CD4-positive, alpha-beta T cell treated with Interleukin-15 for 4 hours (primary cell): Measurements from ENCODE around the gene COL4A4.
"Not testable (repeated sequence)": the region's sequence is repeated elsewhere in the genome, so short reads cannot be mapped to it uniquely, and the experiment has no call there.

Experiments used
- DNase-seq: peaks from one replicate; pipeline ENCODE4 v3.0.0-alpha.2; 2020; ENCODE audit warnings: low spot score

The COL4A4 gene

GRCh38 chr2:227115761-227116160, 48.2 kb downstream of the COL4A4 start:
- DNase-seq = no peak

GRCh38 chr2:227106845-227107759, 56.9 kb downstream of the COL4A4 start:
- peak; percentile 32 for DNase-seq

- no peak for DNase-seq
Observed at GRCh38 chr2:227103583-227103982, 60.4 kb downstream of the COL4A4 start.

GRCh38 chr2:227099340-227099739, 64.7 kb downstream of the COL4A4 start:
- DNase-seq = no peak

GRCh38 chr2:227098162-227098515, 65.9 kb downstream of the COL4A4 start:
- DNase-seq = no peak

GRCh38 chr2:227097495-227098161, 66.4 kb downstream of the COL4A4 start:
- no peak for DNase-seq

GRCh38 chr2:227095346-227095745, 68.7 kb downstream of the COL4A4 start:
- no peak for DNase-seq

- DNase-seq = no peak
Observed at GRCh38 chr2:227082286-227082685, 81.7 kb downstream of the COL4A4 start.

- DNase-seq = no peak
Observed at GRCh38 chr2:227079726-227080125, 84.3 kb downstream of the COL4A4 start.

- not testable (repeated sequence) for DNase-seq
Observed at GRCh38 chr2:227065065-227065464, 98.9 kb downstream of the COL4A4 start.

GRCh38 chr2:227058888-227059399, 105.1 kb downstream of the COL4A4 start:
- DNase-seq = no peak

GRCh38 chr2:227057743-227058447, 106.1 kb downstream of the COL4A4 start:
- no peak for DNase-seq

- no peak for DNase-seq
Observed at GRCh38 chr2:227057060-227057459, 106.9 kb downstream of the COL4A4 start.

GRCh38 chr2:227054006-227054405, 110.0 kb downstream of the COL4A4 start:
- no peak for DNase-seq

GRCh38 chr2:227052879-227053278, 111.1 kb downstream of the COL4A4 start:
- no peak for DNase-seq

GRCh38 chr2:227043981-227044380, 120.0 kb downstream of the COL4A4 start:
- DNase-seq = no peak

- DNase-seq = no peak
Observed at GRCh38 chr2:227038550-227039189, 125.3 kb downstream of the COL4A4 start.

- no peak for DNase-seq
Observed at GRCh38 chr2:227036527-227036926, 127.5 kb downstream of the COL4A4 start.

GRCh38 chr2:227035711-227036367, 128.2 kb downstream of the COL4A4 start:
- no peak for DNase-seq

GRCh38 chr2:227033471-227034148, 130.4 kb downstream of the COL4A4 start:
- no peak for DNase-seq

GRCh38 chr2:227031379-227031778, 132.6 kb downstream of the COL4A4 start:
- no peak for DNase-seq
